NCI-H2029 treated with DMSO at 0.1 percent for 48 hours (cell line): ENCODE results near the gene NPAS3.
A peak's percentile ranks its signal among the peaks of the same experiment; 100 is the strongest.

ENCODE experiments used
- DNase-seq: peaks from one replicate; lab custom pipeline; 2025; lab: John Stamatoyannopoulos, UW

Gene NPAS3

GRCh38 chr14:33449268-33449667 lies 510.6 kb downstream of the NPAS3 start:
- no peak for DNase-seq

GRCh38 chr14:33449703-33450395 lies 511.2 kb downstream of the NPAS3 start:
- no peak for DNase-seq

- DNase-seq = no peak
These were observed 511.7 kb downstream of the NPAS3 start for GRCh38 chr14:33450416-33450815.

GRCh38 chr14:33451211-33451610 lies 512.5 kb downstream of the NPAS3 start:
- no peak for DNase-seq

- DNase-seq = no peak
These were observed 514.3 kb downstream of the NPAS3 start for GRCh38 chr14:33452995-33453394.

- no peak for DNase-seq
These were observed 515.4 kb downstream of the NPAS3 start for GRCh38 chr14:33454022-33454595.

- DNase-seq = no peak
These were observed 516.0 kb downstream of the NPAS3 start for GRCh38 chr14:33454707-33455106.

GRCh38 chr14:33455654-33456345 lies 517.1 kb downstream of the NPAS3 start:
- DNase-seq = no peak

GRCh38 chr14:33457021-33457420 lies 518.3 kb downstream of the NPAS3 start:
- no peak for DNase-seq

GRCh38 chr14:33457617-33458016 lies 518.9 kb downstream of the NPAS3 start:
- no peak for DNase-seq

GRCh38 chr14:33460164-33460563 lies 521.5 kb downstream of the NPAS3 start:
- DNase-seq = no peak

- no peak for DNase-seq
These were observed 522.4 kb downstream of the NPAS3 start for GRCh38 chr14:33461036-33461435.

GRCh38 chr14:33463731-33464130 lies 525.1 kb downstream of the NPAS3 start:
- no peak for DNase-seq

- no peak for DNase-seq
These were observed 525.7 kb downstream of the NPAS3 start for GRCh38 chr14:33464254-33464962.

GRCh38 chr14:33465846-33466700 lies 527.4 kb downstream of the NPAS3 start:
- DNase-seq = no peak

GRCh38 chr14:33467971-33468370 lies 529.3 kb downstream of the NPAS3 start:
- no peak for DNase-seq

- no peak for DNase-seq
These were observed 531.2 kb downstream of the NPAS3 start for GRCh38 chr14:33469898-33470297.

- no peak for DNase-seq
These were observed 533.1 kb downstream of the NPAS3 start for GRCh38 chr14:33471776-33472175.

- peak; percentile 98 for DNase-seq
These were observed 536.9 kb downstream of the NPAS3 start for GRCh38 chr14:33475623-33476022.

GRCh38 chr14:33477797-33478196 lies 539.1 kb downstream of the NPAS3 start:
- DNase-seq = no peak

GRCh38 chr14:33480071-33480886 lies 541.6 kb downstream of the NPAS3 start:
- no peak for DNase-seq
